SK-N-DZ (cell line): Measurements from ENCODE around the gene RBFOX1.

Source experiments
- DNase-seq: peaks from one replicate; pipeline ENCODE4 v3.0.0-alpha.2; 2015; ENCODE audit warnings: low spot score

Gene RBFOX1

DNA sequence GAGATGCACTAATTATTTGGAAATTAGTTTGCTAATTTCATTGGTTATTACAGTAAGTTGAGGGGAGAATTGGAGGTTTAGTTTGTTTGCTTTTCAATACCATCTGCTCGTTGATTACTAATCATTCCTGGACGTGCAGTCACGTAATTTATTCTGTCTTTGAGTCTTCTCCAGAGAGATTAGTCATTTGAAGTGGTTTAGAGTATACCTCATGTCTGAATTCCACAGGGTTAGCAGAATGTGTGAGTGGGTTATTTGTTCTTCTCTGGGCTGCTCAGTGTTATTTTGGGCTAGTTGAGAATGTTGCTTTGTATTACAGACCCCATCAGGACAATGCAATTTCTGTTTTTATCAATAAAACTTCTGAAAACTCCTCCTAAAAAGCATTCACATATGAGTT lies 265.0 kb downstream of the RBFOX1 start:
- no peak for DNase-seq

DNA sequence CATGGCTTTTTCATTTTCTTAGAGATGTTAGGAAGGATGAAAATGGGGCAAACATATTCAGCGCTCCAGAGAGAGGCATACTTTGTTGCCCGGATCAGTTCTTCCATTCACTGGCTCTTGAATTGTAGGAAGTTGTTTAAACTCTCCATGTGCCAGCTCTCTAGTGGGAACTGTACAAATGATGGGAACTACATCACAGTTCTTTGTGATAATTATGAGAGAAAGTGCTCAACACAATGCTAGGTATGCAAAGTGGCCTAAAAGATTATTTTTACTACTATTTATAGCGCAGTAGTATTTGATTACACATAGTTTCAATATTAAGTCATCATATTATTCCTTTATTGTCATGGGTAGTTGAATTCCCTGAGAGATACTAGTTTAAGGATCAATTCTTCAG lies 268.5 kb downstream of the RBFOX1 start:
- no peak for DNase-seq

DNA sequence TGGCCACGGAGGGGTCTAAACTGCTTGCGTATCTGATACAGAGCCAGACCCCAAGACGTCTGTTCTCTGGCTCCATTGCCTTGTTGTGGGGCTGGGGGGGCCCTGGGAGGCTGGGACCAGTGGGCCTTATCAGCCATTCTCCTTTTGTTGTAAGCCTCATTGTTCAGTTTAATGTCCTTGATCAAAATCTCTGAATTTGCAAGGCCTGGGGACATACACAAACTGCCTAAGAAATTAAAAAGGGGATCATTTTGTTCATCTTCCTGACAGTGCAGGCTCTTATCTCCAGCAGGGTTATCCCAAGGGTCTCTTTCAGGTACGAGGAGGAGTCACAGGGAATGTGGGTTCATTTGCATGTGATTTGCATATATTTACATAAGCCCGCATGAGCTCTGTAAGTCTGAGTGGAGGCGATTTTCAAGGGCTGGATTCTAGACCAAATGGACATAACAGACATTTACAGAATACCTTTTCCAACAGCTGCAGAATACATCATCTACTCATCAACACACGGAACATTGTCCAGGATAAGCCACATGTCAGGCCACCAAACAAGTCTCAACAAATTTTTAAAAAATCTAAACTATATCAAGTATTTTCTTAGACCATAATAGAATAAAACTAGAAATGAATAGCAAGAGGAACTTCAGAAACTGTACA lies 269.8 kb downstream of the RBFOX1 start:
- DNase-seq: no peak

DNA sequence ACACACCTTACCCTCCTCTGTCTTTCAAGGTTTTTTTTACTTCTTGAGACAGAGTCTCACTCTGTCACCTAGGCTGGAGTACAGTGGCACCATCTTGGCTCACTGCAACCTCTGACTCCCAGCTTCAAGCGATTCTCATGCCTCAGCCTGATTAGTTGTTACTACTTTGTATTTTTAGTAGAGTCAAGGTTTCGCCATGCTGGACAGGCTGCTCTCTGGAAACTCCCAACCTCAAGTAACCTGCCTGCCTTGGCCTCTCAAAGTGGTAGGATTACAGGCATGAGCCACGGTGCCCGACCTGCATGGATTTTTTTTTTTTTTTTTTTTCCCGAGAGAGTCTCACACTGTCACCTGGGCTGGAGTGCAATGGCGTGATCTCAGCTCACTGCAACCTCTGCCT lies 273.2 kb downstream of the RBFOX1 start:
- DNase-seq: no peak

DNA sequence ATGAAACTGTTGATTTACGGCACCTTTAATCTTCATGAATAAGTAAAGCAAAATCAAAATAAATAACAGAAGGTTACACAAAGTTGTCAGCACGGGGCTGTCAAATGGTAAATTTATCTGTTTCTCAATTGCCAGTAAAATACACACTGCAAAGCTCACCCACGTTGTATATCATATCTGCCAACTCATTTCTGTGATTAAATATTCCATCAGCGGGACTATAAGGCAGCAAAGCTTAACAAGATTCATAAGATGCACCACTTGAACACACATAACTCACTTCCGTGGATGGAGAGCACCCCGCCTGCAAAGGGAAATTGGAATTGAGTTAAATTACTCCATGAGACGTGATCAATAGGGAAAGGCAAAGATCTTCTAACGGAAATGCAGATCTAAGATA lies 280.0 kb downstream of the RBFOX1 start:
- no peak for DNase-seq

DNA sequence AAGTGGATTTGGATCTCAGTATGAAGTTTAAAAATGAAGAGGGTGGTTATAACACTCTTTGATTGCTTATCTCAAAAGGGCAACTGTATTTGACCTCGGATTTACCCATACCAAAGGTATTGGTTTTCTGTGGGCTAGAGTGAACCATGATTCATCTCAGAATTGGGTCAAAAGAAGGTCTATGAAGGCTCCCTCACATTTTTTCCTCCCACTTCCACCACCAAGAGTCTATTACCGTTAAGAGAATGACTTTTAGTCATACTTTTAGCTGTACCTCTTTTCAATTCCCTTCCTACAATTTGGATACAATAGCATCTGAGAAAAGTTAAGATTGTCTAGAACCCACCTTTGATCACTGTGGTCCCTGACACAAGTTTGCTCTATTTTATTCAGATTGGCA lies 280.9 kb downstream of the RBFOX1 start:
- no peak for DNase-seq

DNA sequence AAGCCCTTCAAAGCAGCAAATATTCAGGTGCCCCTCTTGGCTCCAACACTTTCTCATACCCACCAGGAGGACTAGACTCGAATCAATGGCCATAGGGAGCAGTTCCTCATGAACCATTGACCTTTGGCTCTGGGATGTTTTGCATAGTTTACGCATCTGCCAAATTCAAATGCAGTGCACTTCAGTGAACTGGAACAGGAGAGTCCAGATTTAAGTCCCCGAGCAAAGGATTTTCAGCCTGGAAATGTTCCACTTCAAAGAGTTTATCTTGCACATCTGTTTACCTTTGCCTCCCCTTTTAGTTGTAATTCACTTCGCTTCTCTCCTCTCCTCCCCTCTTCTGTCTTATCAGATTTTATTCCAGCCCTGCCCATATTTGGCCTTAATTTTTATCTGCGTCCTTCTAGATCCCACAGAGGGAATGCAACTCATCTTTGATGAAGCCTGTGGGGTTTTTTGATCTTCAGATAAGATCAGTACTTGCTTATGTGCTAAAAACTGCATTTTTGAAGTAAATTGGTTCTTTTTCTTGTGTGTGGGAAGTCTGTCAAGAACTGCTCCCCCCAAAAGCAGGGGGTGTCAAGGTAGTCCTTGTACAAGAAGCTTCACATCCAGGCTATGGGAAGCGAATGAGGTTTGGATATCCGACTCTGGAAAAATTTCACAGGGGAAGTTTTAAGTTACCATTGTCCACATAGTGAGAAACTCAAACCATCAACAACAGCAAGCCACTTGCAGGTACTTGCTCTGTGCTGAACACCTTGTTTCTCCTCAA lies 281.6 kb downstream of the RBFOX1 start:
- peak; percentile 56 for DNase-seq

DNA sequence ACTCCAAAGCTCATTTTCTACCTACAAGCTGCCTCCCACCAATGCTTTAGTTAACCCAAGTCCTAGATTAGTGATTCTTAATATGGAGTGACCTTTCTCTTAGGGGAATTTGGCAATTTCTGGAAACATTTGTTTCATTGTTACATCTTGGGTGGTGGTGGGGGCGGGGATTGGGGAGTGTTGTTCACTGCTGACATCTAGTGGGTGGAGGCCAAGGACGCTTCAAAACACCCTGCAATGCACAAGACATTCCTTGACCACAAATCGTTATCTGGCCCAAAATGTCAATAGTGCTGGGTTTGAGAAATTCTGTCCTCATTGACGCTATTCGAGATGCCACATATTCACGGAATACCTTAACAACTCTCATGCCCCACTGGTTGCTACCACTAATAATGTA lies 282.9 kb downstream of the RBFOX1 start:
- DNase-seq: no peak

DNA sequence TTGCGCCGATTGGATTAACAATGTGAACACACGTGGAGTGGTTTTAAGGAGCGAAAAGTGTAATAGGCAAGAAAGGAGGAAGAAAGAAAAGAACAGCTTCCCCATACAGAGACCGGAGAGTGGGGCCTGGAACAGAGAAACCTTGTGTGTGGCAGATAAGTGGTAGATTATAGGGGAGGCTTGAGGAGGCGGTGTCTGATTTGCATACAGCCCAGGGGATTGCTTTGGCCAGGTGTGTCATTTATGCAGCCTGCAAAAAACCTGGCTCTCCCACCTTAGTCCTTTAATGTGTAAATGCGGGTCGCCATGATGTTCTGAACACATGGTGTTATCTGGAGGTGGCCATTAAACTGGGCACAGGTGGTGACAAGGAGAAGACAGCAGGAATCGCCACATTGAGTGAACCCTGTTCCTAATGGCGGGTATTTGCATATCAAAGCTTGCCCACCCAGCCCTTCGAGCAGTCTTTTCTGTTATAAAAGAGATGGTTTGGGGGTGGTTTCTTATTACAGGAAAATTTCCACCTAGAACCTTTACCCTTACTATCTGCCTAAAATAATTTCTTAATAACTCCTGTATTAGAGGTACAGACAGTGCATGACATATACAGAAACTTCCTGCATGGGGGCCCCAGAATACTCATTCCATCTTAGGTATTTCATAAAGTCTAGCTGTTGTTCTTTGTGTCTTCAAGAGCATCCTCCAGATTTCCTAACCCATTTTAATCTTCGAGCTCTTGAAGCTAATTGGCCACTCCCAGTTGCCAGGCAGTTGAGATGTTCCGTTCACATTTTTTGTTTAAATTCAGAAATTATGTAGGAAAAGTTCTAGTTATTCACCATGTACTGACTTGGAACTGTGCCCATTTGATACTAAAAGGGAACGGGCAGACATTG lies 292.5 kb downstream of the RBFOX1 start:
- no peak for DNase-seq

DNA sequence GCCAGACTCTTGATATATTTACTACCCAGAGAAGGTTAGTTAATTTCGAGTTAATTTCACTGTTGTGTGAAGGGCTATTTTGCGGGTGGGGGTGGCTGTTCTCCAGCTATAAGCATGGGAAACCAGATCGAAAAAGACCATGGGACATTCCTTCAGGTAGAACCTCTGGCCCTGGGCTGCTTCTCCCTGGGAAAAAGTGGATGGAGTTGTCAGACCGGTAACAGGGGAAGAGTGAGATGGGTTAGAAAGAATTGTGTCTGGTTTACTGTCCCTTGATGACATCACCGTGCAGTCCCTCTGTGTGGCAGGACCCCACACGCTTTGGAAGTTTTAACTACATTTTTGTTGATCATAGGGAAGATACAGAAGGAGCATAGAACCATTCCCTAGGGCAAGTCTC lies 296.3 kb downstream of the RBFOX1 start:
- no peak for DNase-seq

DNA sequence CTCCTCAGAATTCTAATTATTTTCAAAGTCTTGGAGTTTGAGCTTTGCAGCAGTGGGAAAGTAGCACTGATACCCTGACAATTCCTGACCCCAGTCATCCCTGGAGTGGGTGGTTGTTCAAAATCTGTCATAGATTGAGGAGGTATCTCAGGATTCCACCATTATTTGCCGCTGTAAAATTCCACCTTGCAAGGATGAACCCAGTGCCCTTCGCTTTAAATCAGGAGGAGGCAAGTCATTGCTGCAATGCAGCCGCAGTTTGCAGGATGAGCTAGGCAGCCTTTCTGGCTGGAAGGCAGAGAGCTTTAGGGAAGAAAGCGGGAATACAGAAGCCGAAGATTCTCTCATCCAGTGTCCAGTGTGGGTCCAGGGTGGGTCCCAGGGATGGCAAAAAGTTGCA lies 296.9 kb downstream of the RBFOX1 start:
- no peak for DNase-seq

DNA sequence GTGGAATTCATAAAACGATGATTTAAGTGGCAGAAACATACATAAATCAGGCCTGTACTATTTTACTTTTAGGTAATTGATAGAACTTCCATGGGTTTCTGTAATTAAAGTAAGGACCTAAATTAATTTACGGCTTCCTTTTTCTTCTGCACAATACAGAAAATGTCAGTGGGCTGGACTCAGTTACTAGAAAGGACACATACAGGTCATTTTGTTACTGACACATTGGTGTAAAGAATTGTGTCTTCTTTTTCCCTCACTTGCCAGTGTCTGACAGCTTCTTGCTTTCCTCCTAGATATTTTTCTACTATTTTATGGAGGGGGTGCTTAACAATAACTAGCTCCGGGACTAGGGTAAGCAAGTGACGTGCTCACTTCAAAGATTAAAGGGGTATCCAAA lies 304.8 kb downstream of the RBFOX1 start:
- DNase-seq: no peak

DNA sequence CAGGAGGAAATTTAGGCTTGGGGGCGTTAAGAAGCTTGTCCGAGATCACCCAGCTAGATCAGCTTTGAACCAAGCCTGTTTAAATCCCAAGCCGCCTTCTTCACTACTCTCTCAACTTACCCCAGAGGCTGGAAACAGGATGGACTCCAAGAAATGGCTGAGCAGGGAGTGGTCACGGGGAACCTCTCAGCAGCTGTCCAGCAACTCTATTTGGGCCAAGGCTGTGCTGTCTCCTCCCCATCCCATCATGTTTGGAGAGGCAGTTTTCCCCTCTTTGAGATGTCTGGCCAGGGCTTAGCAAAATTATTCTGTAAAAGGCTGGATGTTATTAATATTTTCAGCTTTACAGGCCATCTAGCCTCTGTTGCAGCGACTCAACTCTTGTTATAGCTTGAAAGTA lies 305.7 kb downstream of the RBFOX1 start:
- DNase-seq: no peak

DNA sequence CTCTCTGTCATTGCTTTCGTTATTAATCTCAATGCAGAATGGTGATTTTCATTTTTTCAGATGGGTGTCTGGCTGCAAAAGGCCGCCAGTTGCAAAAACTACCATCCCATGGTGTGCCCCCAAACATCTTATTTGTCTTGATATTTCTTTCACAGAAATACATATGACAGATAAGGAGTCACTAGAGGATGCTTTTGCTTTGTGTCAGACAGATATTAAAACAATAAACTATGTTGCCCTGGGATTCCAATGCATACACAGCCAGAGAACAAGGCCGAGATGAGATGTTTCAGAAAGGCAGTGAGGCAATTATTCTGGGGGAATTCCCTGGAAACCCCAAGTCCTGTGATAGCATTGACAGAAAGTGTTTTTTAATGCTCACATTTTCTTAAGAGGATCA lies 307.7 kb downstream of the RBFOX1 start:
- no peak for DNase-seq

DNA sequence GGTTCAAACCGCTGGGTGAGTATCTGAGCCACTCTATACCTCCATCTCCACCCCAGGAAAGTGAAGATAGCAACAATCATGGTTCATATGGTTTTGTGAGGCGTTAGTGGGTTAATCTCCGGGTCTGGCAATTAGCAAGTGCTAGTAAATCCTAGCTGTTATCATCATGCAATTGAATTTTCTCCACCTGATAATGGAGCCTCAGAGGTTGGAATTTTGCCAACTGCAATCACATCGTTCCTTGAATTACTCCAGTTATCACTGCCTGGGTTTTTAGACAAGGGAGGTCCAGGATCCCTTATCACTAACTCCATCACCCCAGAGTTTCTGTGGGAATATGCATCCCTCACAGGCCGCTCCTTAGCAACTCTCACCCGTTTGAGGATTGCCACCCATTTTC lies 311.5 kb downstream of the RBFOX1 start:
- DNase-seq: no peak

DNA sequence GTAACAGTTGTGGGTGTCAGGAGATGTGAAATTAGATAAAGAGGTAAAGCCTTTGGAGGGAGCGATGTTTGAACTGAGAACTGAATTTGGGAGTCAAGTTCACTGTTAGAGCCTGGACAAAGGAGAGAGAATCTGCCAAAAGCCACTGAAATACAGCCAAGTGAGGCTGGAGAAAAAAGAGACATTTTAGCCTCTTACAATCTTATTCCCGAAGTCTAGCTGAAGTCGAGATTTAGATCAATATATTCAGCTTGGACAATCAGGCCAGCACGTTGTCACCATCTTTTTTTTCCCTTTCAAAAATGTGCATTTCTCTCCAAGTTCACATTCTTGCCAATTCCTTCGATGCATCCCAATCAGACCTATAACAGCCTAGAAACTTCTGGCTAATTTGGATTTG lies 312.2 kb downstream of the RBFOX1 start:
- DNase-seq: no peak

DNA sequence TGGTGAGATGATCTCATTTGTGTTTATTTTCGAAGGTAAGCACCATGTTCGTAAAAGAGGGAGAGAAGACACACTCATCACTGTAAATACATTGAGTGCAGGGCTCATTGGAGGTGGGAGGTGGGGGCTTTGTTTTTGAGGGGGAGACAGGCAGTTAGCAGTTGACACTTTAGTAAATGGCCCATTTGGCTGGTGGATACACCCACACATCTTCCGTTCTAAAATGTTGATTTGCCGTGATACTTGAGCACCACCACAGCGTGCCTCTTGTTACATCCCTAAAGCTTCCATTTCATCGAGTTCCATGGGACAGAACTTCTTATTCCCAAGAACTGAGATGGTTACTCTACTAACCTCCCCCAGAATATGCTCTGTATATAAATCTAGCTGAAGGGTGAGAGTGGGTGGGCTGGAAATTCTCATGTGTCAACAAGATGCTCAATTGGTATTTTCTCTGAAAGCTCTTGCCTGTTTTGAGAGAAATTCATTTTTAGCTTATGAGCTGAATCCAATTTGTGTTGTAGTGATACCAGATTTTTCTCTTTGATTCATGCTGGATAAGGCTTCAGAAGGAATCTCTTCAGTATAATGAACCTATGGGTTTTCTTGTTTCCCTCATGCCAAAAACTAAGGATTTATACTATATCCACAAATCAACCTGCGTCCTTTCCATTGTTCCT lies 314.3 kb downstream of the RBFOX1 start:
- peak; percentile 45 for DNase-seq

DNA sequence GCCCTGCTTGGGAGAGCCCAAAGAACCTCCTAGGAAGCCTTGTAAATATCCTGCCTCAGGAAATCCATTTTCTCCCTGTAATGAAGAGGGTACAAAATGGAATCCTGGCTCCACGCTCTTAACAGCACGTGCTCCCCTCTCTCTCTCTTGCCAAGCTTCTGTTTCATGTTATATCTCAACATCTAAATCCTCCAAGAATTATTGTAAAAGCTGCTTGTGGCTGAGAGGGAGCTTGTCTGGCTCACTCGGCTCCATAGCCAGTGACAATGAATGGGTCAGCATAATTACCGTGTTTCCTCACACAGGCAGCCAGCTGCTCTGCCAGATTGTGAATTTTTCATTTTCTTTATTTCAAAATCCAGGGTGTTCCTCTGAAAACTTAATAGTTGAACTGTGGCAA lies 317.8 kb downstream of the RBFOX1 start:
- DNase-seq: peak; percentile 37

DNA sequence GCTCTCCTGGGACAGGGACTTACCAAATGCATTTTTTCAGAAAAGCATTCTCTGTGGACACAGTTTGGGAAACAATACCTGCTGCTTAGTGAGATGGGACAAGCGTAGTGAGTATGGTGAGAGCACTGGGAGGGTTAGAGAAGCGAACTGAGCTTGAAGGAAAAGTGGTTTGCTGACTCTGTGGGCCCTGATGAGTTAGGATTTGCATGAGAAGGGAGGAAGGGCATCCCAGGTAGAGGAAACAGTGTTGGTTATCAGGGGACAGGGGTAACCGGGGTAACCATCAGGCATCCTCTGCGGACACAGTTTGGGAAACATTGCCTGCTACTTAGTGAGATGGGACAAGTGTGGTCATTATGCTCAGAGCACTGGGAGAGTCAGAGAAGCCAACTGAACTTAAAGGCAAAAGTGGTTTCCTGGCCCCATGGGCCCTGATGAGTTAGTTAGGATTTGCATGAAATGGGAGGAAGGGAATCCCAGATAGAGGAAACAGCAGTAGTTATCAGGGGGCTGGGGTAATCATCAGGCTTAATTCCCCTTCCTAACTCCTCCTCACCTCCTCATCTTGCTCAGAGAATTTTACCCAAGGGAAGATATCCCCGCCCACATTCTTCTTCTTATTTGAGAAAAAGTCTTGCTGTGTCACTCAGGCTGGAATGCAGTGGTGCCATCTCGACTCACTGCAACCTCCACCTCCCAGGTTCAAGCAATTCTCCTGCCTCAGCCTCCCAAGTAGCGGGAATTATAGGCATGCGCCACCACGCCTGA lies 319.3 kb downstream of the RBFOX1 start:
- DNase-seq: no peak

DNA sequence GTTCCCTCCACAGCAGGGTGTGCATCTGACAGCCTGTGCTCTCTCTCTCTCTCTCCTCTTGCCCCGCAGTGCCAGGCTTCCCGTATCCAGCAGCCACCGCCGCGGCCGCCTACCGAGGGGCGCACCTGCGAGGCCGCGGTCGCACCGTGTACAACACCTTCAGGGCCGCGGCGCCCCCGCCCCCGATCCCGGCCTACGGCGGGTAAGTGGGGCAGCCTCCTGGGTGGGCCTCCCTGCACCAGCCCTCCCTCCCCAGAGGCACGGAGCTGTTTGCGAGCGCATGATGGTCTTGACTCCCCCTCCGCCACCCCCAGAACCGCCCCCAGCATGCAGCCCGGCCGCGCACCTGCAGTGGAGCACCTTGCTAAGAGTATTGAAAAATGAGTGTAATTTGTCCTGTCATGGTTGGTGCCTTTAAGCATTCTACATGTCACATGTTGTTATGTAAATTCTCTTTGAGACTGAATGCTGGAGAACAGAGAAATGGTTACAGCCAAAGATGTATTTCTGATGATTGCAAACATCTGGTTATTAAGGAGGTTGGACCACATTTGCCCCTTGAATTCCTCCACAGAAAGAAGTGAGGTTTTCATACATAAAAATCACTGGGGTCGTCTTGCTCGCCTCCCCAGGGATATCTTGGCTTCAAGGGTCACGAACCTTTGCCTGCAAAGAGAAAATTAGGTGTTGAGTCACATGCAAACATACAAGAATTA lies 321.3 kb downstream of the RBFOX1 start:
- DNase-seq: no peak
